ENCODE data around the gene SLC35E4.

The SLC35E4 gene

GRCh38 chr22:30685178-30685577, 49.6 kb downstream of the SLC35E4 start:
- POLR2A ChIA-PET: no interaction called here
- DNase-seq (ENCODE audit: low read depth, low spot score): no peak
- H3K4me3 ChIP-seq (ENCODE audit: low read depth, low read length): no peak overlapping the region
- no peak for TF ChIP-seq CTCF (IDR thresholded peaks at IDR 0.05; ENCODE audit: insufficient read depth, low read length, missing control alignments)
- CTCF ChIA-PET: interaction anchor here (0.7 kb wide), 1 partner anchor 51 kb away, joined by 3 read pairs; no protein-coding TSS in a partner anchor

GRCh38 chr22:30687358-30687757, 51.8 kb downstream of the SLC35E4 start:
- CTCF ChIA-PET: no interaction called here
- POLR2A ChIA-PET: no interaction called here
- no peak overlapping the region for H3K4me3 ChIP-seq (ENCODE audit: low read depth, low read length)
- DNase-seq (ENCODE audit: low read depth, low spot score): no peak
- TF ChIP-seq CTCF (IDR thresholded peaks at IDR 0.05; ENCODE audit: insufficient read depth, low read length, missing control alignments): no peak

GRCh38 chr22:30689622-30690021, 54.0 kb downstream of the SLC35E4 start:
- no peak overlapping the region for H3K4me3 ChIP-seq (ENCODE audit: low read depth, low read length)
- ChIA-PET POLR2A (no interaction called here), CTCF (interaction anchor here (0.7 to 1.6 kb wide), 2 partner anchors 55 to 66 kb away, joined by 3 to 5 read pairs; no protein-coding TSS in a partner anchor)
- DNase-seq (ENCODE audit: low read depth, low spot score): no peak
- TF ChIP-seq CTCF (IDR thresholded peaks at IDR 0.05; ENCODE audit: insufficient read depth, low read length, missing control alignments): no peak

GRCh38 chr22:30691204-30691603, 55.6 kb downstream of the SLC35E4 start:
- ChIA-PET CTCF (interaction anchor here (1.6 kb wide), 1 partner anchor 64 kb away, joined by 5 read pairs; no protein-coding TSS in a partner anchor), POLR2A (no interaction called here)
- no peak for TF ChIP-seq CTCF (IDR thresholded peaks at IDR 0.05; ENCODE audit: insufficient read depth, low read length, missing control alignments)
- DNase-seq (ENCODE audit: low read depth, low spot score): no peak
- no peak overlapping the region for H3K4me3 ChIP-seq (ENCODE audit: low read depth, low read length)

GRCh38 chr22:30694171-30694639, 58.6 kb downstream of the SLC35E4 start:
- no peak for DNase-seq (ENCODE audit: low read depth, low spot score)
- peak overlapping the region; percentile 68 for H3K4me3 ChIP-seq (ENCODE audit: low read depth, low read length)
- ChIA-PET CTCF (no interaction called here), POLR2A (no interaction called here)
- TF ChIP-seq CTCF (IDR thresholded peaks at IDR 0.05; ENCODE audit: insufficient read depth, low read length, missing control alignments): no peak

GRCh38 chr22:30694640-30695350, 59.2 kb downstream of the SLC35E4 start, which contains the start of gene OSBP2:
OSBP2 (plus strand) TSS chr22:30694874; CDS start chr22:30694910, 36 bp downstream.
- peak within 1 kb of the TSS; percentile 68 for H3K4me3 ChIP-seq (ENCODE audit: low read depth, low read length)
- POLR2A ChIA-PET: no interaction called here
- DNase-seq (ENCODE audit: low read depth, low spot score): no peak
- TF ChIP-seq CTCF (IDR thresholded peaks at IDR 0.05; ENCODE audit: insufficient read depth, low read length, missing control alignments): no peak
- CTCF ChIA-PET: interaction anchor here (1.0 to 1.4 kb wide), 2 partner anchors 60 to 61 kb away, joined by 4 to 5 read pairs; no protein-coding TSS in a partner anchor

Measured in AG04449 (cell line).